GM21529 (cell line): ENCODE results near the gene EYA3.

ENCODE experiments used
- ATAC-seq: cut with Tn5 transposase; IDR thresholded peaks from one replicate; pipeline ENCODE4 v1.9.1; 2021; ENCODE audit not compliant: unreplicated experiment

Gene EYA3

DNA sequence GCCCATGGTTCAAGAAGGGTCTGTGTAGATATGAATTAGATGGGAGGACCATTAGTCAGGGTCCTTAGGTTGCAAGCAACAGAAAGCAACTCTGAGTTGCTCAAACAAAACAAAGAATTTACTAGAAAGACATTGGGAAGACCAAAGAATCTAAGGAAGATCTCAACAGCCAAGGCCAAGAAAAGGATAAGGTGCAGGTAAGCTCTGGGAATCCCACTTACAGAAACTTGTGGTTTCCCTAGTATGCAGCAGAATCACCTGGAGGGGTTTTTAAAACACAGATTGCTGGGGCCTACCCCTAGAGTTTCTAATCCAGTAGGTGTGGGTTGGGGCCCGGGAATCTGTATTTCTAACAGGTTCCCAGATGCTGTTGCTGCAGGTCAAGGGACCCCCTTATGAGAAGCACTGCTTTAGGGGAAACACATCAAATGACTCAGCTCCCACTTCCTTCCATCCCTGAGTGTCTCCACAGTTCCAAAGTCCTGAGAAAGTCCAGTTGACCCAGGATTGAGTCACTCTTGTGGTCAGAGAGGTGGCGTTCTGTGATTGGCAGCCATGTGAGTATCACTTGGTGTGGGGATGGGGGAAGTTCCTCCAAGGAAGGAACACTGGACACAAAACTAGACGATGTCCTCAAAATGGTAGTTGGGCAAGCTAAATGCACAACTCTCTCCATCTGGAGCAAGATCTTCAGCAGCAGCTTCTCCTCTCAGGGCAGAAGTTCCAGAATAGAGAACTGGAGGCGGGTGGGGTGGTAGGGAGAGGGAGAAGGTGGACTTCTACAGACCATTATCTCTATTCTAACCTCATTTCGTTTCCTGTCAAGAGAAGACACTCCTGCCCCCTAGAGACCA is 24.2 kb upstream of the EYA3 start:
- ATAC-seq: no peak

- ATAC-seq: no peak
Observed at GRCh38 chr1:28111157-28111556, 22.7 kb upstream of the EYA3 start.

DNA sequence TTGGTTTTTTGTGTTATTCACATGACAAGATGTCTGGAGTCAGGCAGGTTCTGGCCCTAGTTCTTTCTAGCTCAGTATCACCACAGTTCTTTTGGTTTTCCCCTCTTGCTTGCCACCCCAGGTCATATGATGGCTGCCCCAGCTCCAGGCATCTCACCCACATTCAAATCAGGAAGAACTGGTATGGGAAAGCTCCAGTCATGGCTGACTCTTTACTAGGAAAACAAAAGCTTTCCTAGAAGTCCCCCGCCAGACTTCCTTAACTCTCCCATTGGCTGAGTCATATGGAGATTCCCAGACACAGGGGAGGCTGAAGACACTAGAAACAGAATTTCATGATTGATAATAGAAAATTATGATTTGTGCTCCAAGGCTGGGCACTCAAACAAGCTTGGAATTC is 22.1 kb upstream of the EYA3 start:
- ATAC-seq: no peak

DNA sequence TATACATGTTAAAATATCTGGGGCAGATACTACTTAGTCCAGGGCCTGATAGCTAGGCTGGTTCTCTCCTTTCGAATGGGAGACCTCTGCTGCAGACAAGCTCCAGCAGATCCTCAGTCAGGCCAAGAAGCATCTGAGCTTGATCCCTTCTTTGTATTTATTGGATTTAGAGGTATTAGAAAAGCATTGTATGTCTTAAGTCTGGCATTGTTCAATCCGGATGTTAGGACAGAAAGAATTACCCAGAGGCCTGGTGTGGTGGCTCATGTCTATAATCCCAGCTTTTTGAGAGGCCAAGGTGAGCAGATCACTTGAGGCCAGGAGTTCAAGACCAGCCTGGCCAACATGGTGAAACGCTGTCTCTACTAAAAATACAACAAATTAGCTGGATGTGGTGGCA is 21.2 kb upstream of the EYA3 start:
- no peak for ATAC-seq

- ATAC-seq: no peak
Observed at GRCh38 chr1:28108001-28108400, 19.6 kb upstream of the EYA3 start.

DNA sequence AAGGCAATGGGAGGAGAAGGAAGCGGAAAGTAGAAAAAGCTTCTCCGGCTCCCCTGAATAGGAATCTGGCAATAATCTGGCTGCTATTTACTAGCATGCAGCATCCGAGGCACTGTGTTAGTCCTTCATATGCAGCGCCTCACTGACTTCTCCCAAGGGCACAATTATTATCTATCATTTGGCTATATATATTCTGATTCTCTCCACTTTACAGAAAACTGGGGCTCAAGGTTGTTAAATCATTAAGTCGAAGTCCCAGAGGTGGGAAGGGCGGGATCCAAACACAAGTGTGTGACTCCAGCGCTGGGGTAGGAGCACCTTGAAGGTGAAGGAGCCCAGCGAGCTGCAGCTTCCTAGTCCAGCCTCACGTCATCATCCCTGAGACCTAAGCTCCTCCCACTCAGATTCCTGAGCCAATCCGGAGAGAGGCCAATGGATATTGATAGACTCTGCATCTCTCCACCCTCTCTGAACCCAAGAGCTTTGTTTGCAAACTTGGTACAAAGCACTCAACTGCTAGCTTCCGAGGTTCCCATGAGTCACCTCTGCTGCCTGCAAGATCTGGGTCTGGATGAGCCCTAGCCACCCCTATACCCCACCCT is 16.6 kb upstream of the EYA3 start:
- ATAC-seq: no peak

DNA sequence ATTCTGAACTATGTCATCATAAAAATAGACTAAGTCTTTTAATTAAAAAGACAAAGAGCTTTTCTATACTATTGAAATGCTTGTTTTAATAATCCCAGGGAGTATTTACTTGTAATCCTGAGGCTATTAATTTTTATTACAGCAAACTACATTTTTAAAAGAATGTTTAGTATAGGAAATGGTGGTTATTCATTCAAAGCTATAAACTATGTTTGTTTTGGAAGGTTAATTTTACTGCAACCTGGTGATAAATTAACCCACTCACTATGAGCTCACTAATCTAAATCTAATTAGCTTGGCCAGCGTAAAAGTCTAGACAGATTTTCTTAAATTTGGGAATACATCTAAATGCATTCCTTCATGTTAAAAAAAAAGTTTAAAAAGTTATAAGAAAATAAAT is 13.8 kb upstream of the EYA3 start:
- no peak for ATAC-seq

DNA sequence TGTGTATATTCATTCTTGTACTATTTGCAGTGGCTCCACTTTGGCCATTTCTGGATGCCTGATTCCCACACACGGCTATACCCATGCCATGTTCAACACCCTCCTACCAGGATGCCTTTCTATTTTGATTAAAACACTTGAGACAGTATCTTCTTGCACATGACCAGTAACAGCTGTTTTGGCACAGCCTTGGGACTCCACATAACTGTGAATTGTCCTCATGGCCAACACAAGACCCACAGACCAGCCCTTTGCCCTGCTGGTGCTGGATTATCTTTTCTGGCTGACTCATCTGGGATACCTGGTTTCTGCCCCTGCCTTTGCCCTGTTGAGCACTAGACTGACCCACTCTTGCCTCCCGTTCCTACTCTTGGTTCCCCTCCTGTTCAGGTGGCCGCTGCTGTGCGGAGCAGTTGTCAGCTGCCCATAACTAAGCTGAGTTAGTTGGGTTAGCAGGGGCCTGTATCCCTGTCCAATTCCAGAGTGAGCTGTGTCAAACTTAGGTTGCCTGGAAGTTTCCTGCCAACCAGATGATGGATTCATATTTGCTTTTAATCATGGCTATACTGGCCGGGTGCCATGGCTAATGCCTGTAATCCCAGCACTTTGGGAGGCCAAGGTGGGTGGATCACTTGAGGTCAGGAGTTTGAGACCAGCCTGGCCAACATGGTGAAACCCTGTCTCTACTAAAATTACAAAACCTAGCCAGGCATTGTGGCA is 10.8 kb upstream of the EYA3 start:
- no peak for ATAC-seq

DNA sequence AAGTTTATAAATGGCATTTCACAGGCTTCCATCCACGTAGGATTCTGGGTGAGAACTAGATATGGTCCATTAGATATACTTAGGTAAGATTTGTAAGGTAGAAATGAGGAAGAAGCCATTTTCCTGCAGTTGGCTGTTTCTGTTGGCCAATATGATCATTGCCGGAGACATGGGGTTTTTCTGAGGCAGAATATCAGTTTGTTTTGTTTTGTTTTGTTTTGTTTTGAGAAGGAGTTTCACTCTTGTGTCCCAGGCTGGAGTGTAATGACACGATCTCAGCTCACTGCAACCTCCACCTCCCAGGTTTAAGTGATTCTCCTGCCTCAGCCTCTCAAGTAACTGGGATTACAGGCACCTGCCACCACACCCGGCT is 8.7 kb upstream of the EYA3 start:
- ATAC-seq: no peak

GRCh38 chr1:28096210-28097099 is 8.0 kb upstream of the EYA3 start:
- no peak for ATAC-seq

DNA sequence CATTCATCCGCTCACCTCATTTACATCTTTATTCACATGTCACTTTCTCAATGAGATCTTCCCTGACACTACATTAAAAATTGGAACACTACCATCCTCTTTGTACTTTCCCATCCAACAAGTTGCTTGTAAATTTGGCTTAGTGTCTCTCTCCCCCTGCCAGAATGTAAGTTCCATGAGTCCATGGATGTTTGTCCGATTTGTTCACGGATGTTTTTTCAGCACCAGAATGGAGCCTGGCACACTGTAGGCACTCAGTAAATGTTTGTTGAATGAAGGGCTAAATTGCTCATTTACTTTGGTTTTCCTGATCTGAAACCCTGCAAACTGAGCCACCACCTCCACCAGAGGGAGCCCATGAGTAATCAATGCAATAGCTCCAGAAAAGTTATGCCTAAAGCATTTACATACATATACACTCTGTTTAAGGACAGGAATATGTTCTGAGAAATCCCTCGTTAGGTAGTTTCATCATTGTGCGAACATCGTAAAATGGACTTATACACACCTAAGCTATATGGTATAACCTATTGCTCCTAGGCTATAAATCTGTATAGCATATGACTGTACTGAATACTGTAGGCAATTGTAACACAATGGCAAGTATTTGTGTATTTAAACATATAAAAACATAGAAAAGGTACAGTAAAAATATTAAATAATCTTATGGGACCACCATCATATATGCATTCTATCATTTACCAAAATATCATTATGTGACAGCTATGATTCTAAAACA is 2.8 kb upstream of the EYA3 start:
- no peak for ATAC-seq

- peak; percentile 5 for ATAC-seq
Observed at GRCh38 chr1:28087614-28088167, 719 bp downstream of the EYA3 start.

DNA sequence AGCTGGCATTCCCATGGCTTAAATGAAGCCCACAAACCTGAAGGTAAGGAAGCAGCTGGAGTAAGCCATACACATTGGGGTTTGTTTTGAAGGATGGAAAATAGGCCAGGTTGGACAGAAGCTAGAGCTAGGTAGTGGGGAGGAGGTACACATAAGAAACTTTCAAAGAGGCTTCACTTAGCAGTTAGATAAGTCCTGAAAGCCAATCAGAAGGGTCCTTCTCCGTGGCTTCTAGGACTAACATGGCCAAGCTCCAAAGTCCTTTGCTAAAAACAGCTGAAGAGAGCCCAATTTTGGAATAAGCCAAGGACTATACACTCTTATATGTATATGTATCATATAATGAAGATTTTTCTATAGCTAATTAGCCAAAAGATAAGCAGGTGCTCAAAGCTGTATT is 1.8 kb downstream of the EYA3 start:
- no peak for ATAC-seq

DNA sequence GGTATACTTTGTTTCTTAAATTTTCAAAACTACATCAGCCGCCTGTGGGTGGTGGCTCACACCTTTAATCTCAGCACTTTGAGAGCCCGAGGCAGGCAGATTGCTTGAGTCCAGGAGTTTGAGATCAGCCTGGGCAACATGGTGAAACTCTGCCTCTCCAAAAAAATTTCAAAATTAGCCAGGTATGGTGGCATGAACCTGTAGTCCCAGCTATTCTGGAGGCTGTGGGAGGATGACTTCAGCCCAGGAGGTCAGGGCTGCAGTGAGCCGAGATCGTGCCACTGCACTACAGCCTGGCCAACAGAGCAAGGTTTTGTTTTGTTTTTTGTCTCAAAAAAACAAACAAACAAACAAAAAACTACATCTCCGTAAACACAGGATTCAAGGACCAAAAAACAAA is 3.3 kb downstream of the EYA3 start:
- ATAC-seq: no peak

DNA sequence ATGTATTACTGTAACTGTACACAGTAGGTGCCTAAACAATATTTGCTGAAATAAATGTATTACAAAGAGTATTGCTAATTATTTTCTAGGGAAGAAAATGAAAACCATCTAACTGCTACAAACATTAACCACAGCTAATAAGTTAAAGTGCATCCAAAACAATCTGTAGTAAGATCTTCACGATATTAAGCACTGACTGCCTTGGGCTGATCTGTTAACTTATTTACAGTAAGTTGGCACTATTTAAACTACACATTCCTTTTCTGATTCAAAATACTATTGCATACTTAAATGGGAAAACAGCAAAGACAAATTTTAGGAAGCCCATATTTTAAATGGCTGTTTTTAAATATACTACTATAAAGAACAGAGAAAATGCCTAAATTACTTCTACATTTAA is 4.5 kb downstream of the EYA3 start:
- ATAC-seq: no peak

GRCh38 chr1:28078680-28079626 is 9.5 kb downstream of the EYA3 start:
- no peak for ATAC-seq

DNA sequence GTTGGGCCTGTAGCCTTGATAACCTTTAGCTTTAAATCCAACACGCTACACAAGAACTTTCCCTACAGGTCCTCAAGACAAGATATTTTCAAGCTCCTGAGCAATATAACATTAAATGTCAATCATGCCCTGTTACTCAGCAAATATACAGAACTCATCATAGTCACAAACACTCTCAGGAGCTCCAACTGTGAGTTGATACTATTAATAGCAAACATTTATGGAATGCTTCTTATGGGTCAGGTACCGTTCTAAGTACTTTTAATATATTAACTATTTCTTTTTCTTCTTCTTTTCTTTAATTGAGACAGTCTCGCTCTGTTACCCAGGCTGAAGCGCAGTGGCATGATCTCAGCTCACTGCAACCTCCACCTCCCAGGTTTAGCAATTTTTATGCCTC is 10.1 kb downstream of the EYA3 start:
- no peak for ATAC-seq

- no peak for ATAC-seq
Observed at GRCh38 chr1:28074892-28075511, 13.4 kb downstream of the EYA3 start.

- no peak for ATAC-seq
Observed at GRCh38 chr1:28073867-28074266, 14.5 kb downstream of the EYA3 start.
